ENCODE measurements around the gene CDH15. TPM values are rescaled to one million over a fixed set of nuclear protein-coding genes. Genes with fewer than 3 reads are reported as not detected.

CDH15 gene
- total and polyA plus RNA-seq, 2 of the 13 experiments (the other 11 are each of a cell fraction or from before 2014, with no cell fraction given), result 0.74 to 2.2 TPM

- 0 out of 2 replicates have a peak, but pooled peaks have one; percentile 6 for TF ChIP-seq ZFP37 (CRISPR knock-in tag; IDR thresholded peaks at IDR 0.05; ENCODE audit: borderline replicate concordance)
- no peak for TF ChIP-seq RARA (CRISPR knock-in tag; IDR thresholded peaks at IDR 0.05)
- TF ChIP-seq ZNF326 (CRISPR knock-in tag; IDR thresholded peaks at IDR 0.05; ENCODE audit: borderline replicate concordance), result no peak
- TF ChIP-seq ZNF576 (CRISPR knock-in tag; IDR thresholded peaks at IDR 0.05), result 0 out of 2 replicates have a peak, but pooled peaks have one; percentile 15
- TF ChIP-seq ZNF280D (CRISPR knock-in tag; IDR thresholded peaks at IDR 0.05), result no peak
- TF ChIP-seq HNRNPLL (IDR thresholded peaks at IDR 0.05; ENCODE audit: low read depth, low read length, poor library complexity, severe bottlenecking), result no peak
- no peak for TF ChIP-seq NONO (IDR thresholded peaks at IDR 0.05)
- TF ChIP-seq NONO (CRISPR knock-in tag; conservative IDR thresholded peaks at IDR 0.05), result no peak
- TF ChIP-seq ZNF142 (CRISPR knock-in tag; IDR thresholded peaks at IDR 0.05), result no peak
- TF ChIP-seq REPIN1 (CRISPR knock-in tag; IDR thresholded peaks at IDR 0.05; ENCODE audit: borderline replicate concordance, low read depth), result no peak
- TF ChIP-seq ZNF12 (CRISPR knock-in tag; IDR thresholded peaks at IDR 0.05), result no peak
- TF ChIP-seq ZNF275 (CRISPR knock-in tag; IDR thresholded peaks at IDR 0.05; ENCODE audit: borderline replicate concordance), result 0 out of 2 replicates have a peak, but pooled peaks have one; percentile 54
- peak; percentile 21; the same call in 1 of the 2 replicates for TF ChIP-seq NFKB2 (CRISPR knock-in tag; IDR thresholded peaks at IDR 0.05; ENCODE audit: borderline replicate concordance)
- TF ChIP-seq EHMT2 (IDR thresholded peaks at IDR 0.05; ENCODE audit: borderline replicate concordance, low read depth, low read length), result no peak
- TF ChIP-seq RCOR2 (CRISPR knock-in tag; IDR thresholded peaks at IDR 0.05), result no peak
- TF ChIP-seq ZNF367 (CRISPR knock-in tag; IDR thresholded peaks at IDR 0.05; ENCODE audit: borderline replicate concordance), result no peak
- no peak for TF ChIP-seq FOSL2 (CRISPR knock-in tag; IDR thresholded peaks at IDR 0.05)
- TF ChIP-seq SRSF1 (optimal IDR thresholded peaks at IDR 0.05; ENCODE audit: low read depth, low read length), result peak; percentile 12
Observed at GRCh38 chr16:89197033-89197632, 25.6 kb downstream of the CDH15 start (continued).
